ENCODE results near the gene AGAP1. TPM values are rescaled to one million over a fixed set of nuclear protein-coding genes. Genes with fewer than 3 reads are reported as not detected.

Gene AGAP1
- total and polyA plus RNA-seq, 4 donors, result 2.0 to 8.5 (median 5.4) TPM

GRCh38 chr2:235723811-235724465, 230.1 kb downstream of the AGAP1 start:
- no peak for DNase-seq (ENCODE audit: low spot score)
- H3K4me3 ChIP-seq (ENCODE audit: low read depth in 1 of 3, low read length in 3 of 3), result no peak overlapping the region
- TF ChIP-seq ATF3 (IDR thresholded peaks at IDR 0.05), result no peak
- no peak for TF ChIP-seq YY1 (IDR thresholded peaks at IDR 0.05)
- TF ChIP-seq JUND (IDR thresholded peaks at IDR 0.05), result no peak
- no peak for TF ChIP-seq NR2F2 (IDR thresholded peaks at IDR 0.05)
- TF ChIP-seq RAD21 (IDR thresholded peaks at IDR 0.05), result no peak
- no peak for TF ChIP-seq REST (IDR thresholded peaks at IDR 0.05)
- TF ChIP-seq EGR1 (IDR thresholded peaks at IDR 0.05; ENCODE audit: low read depth in 2 of 2), result no peak
- TF ChIP-seq HNF4G (IDR thresholded peaks at IDR 0.05), result no peak
- no peak for TF ChIP-seq FOXA1 (IDR thresholded peaks at IDR 0.05)
- TF ChIP-seq ZBTB33 (IDR thresholded peaks at IDR 0.05), result no peak
- no peak for TF ChIP-seq FOXA2 (IDR thresholded peaks at IDR 0.05)
- TF ChIP-seq HNF4A (conservative IDR thresholded peaks at IDR 0.05), result no peak
- no peak for TF ChIP-seq GABPA (IDR thresholded peaks at IDR 0.05 in 1 of 2, conservative IDR thresholded peaks at IDR 0.05 in 1 of 2)
- no peaks in the 10 kb centered on the region for H3K27me3 ChIP-seq (ENCODE audit: control insufficient read depth in 4 of 4, insufficient read depth in 4 of 4, low read length in 3 of 4)
- no peaks in the 10 kb centered on the region for H3K9me3 ChIP-seq (ENCODE audit: control insufficient read depth in 4 of 4, low read length in 3 of 4)
- H3K36me3 ChIP-seq (ENCODE audit: control insufficient read depth in 4 of 4, insufficient read depth in 3 of 4, low read depth in 1 of 4, low read length in 3 of 4), result no peaks in the 10 kb centered on the region
- no peak overlapping the region for H3K27ac ChIP-seq (ENCODE audit: low read depth in 1 of 2, low read length in 2 of 2)
- H3K9ac ChIP-seq (ENCODE audit: low read depth in 1 of 2, low read length in 2 of 2), result no peak overlapping the region
- 94% methylated on average over 16 of the region's 16 CpGs for WGBS
- H3K4me1 ChIP-seq (ENCODE audit: control insufficient read depth in 4 of 4, insufficient read depth in 4 of 4, low read length in 3 of 4), result peaks cover 0 to 4% (median under 1%) of the 10 kb centered on the region in 4 donors

GRCh38 chr2:235725016-235725489, 231.2 kb downstream of the AGAP1 start:
- Histone ChIP-seq H3K9ac (ENCODE audit: low read depth in 1 of 2, low read length in 2 of 2) (no peak overlapping the region), H3K27ac (ENCODE audit: low read depth in 1 of 2, low read length in 2 of 2) (no peak overlapping the region), H3K9me3 (ENCODE audit: control insufficient read depth in 4 of 4, low read length in 3 of 4) (no peaks in the 10 kb centered on the region), H3K4me1 (ENCODE audit: control insufficient read depth in 4 of 4, insufficient read depth in 4 of 4, low read length in 3 of 4) (peaks cover 0 to 4% (median under 1%) of the 10 kb centered on the region in 4 donors), H3K27me3 (ENCODE audit: control insufficient read depth in 4 of 4, insufficient read depth in 4 of 4, low read length in 3 of 4) (no peaks in the 10 kb centered on the region), H3K36me3 (ENCODE audit: control insufficient read depth in 4 of 4, insufficient read depth in 3 of 4, low read depth in 1 of 4, low read length in 3 of 4) (no peaks in the 10 kb centered on the region), H3K4me3 (ENCODE audit: low read depth in 1 of 3, low read length in 3 of 3) (no peak overlapping the region)
- DNase-seq (ENCODE audit: low spot score), result no peak
- WGBS, result 65% methylated on average over 8 of the region's 8 CpGs
- TF ChIP-seq MAX (IDR thresholded peaks at IDR 0.05), result no peak
- no peak for TF ChIP-seq CTCF (IDR thresholded peaks at IDR 0.05; ENCODE audit: low read depth, low read length, missing input control)
- no peak for TF ChIP-seq ATF3 (IDR thresholded peaks at IDR 0.05)
- no peak for TF ChIP-seq REST (IDR thresholded peaks at IDR 0.05)
- TF ChIP-seq SP1 (IDR thresholded peaks at IDR 0.05), result no peak
- no peak for TF ChIP-seq NR2F2 (IDR thresholded peaks at IDR 0.05)
- no peak for TF ChIP-seq JUND (IDR thresholded peaks at IDR 0.05)
- TF ChIP-seq RXRA (IDR thresholded peaks at IDR 0.05), result no peak
- TF ChIP-seq FOXA1 (IDR thresholded peaks at IDR 0.05), result no peak
- no peak for TF ChIP-seq TAF1 (conservative IDR thresholded peaks at IDR 0.05)
- no peak for TF ChIP-seq HNF4G (IDR thresholded peaks at IDR 0.05)
- no peak for TF ChIP-seq EGR1 (IDR thresholded peaks at IDR 0.05; ENCODE audit: low read depth in 2 of 2)

All from liver (tissue), 9 donors.